K562 (cell line): Measurements from ENCODE around the gene SBNO1. TPM values are rescaled to one million over a fixed set of nuclear protein-coding genes. Genes with fewer than 3 reads are reported as not detected.

ENCODE experiments used
- ATAC-seq: fragments of 200-7000 bp; cut with Tn5 transposase; 3 replicates; pipeline ENCODE4 v1.9.1; 2020; ENCODE audit warnings: moderate library complexity
- BruUV-seq: library from RNA; stranded (reverse); fragments of 400-500 nt; replicated peaks from 2 replicates; lab custom pipeline; 2021; lab: Mats Ljungman, UMichigan
- CTCF ChIA-PET: fragments of 300-600 bp; formaldehyde crosslinking; extraction: SDS; loops from one replicate; lab custom pipeline; 2021; ENCODE audit warnings: low intra/inter-chr PET ratio; lab: Yijun Ruan, JAX
- POLR2A ChIA-PET: fragments of 300-600, 350-650 bp; sonication (Branson Sonifier 250); formaldehyde crosslinking; extraction: SDS; loops from one replicate; lab custom pipeline; 2021; ENCODE audit warnings: antibody characterized with exemption, inconsistent platforms; lab: Yijun Ruan, JAX
- DNase-seq, 4 experiments: peaks; one replicate each; pipeline versions ENCODE4 v3.0.0 to v3.0.0-alpha.2; 2011 to 2018; ENCODE audit warnings: low spot score in 3 of 4, mixed read lengths in 3 of 4; ENCODE audit errors: extremely low read depth in 1 of 4
- FAIRE-seq: peaks from 2 replicates; lab custom pipeline; 2011; peaks lifted over from hg19 to GRCh38; lab: Jason Lieb, UNC
- H2AFZ ChIP-seq: 2 replicates; pipeline ENCODE4 v1.6.0; 2011; ENCODE audit warnings: low read depth, low read length, control low read depth, inconsistent platforms
- H3K27ac ChIP-seq: fragments of 200-600 bp; 3 replicates; pipeline ENCODE4 v1.8.0; 2011; ENCODE audit warnings: low read depth, mild to moderate bottlenecking, control low read depth, inconsistent platforms, low read length, moderate library complexity, mixed read lengths; ENCODE audit errors: extremely low read depth
- H3K27me3 ChIP-seq, 2 experiments: fragments of 300-600 bp in 1 of 2; 2 replicates in 1 of 2; 3 replicates in 1 of 2; pipeline versions ENCODE4 v1.6.0 to v1.8.0; 2011; ENCODE audit warnings: inconsistent platforms in 2 of 2, low read length in 2 of 2, mild to moderate bottlenecking in 1 of 2, mixed read lengths in 1 of 2, moderate library complexity in 1 of 2; ENCODE audit not compliant: control insufficient read depth in 2 of 2, insufficient read depth in 2 of 2
- H3K36me3 ChIP-seq: fragments of 300-600 bp; 3 replicates; pipeline ENCODE4 v1.8.0; 2011; ENCODE audit warnings: mild to moderate bottlenecking, low read length, inconsistent platforms; ENCODE audit not compliant: control insufficient read depth, insufficient read depth
- H3K4me1 ChIP-seq, 2 experiments: fragments of 200-600 bp in 1 of 2; replicated peaks in 1 of 2; 2 replicates in 1 of 2; 3 replicates in 1 of 2; pipeline versions ENCODE4 v1.5.1 to v1.8.0; 2011; ENCODE audit warnings: inconsistent platforms in 2 of 2, low read length in 2 of 2, mild to moderate bottlenecking in 1 of 2, mixed read lengths in 1 of 2, moderate library complexity in 1 of 2; ENCODE audit not compliant: control insufficient read depth in 2 of 2, insufficient read depth in 2 of 2
- H3K4me2 ChIP-seq: 2 replicates; pipeline ENCODE4 v1.6.1; 2011; ENCODE audit warnings: low read length, control low read depth, inconsistent platforms, mixed read lengths; ENCODE audit not compliant: insufficient read depth
- H3K4me3 ChIP-seq: fragments of 200-600 bp; sonication (generic), shearing (Covaris generic); 2 replicates; pipeline ENCODE4 v1.5.1; 2016; ENCODE audit warnings: control low read depth, inconsistent platforms
- H3K79me2 ChIP-seq: fragments of 200-600 bp; 3 replicates; pipeline ENCODE4 v1.8.0; 2011; ENCODE audit warnings: low read length, inconsistent platforms; ENCODE audit not compliant: control insufficient read depth, insufficient read depth
- H3K9ac ChIP-seq, 2 experiments: 2 replicates each; pipeline versions ENCODE4 v1.6.0 to v1.6.1; 2011; ENCODE audit warnings: low read depth in 2 of 2, low read length in 2 of 2, control low read depth in 1 of 2, inconsistent platforms in 1 of 2, mild to moderate bottlenecking in 1 of 2, mixed read lengths in 1 of 2; ENCODE audit not compliant: insufficient read depth in 1 of 2
- H3K9me1 ChIP-seq: one replicate; pipeline ENCODE4 v1.6.0; 2011; ENCODE audit warnings: inconsistent platforms, mild to moderate bottlenecking, low read length, moderate library complexity; ENCODE audit not compliant: control insufficient read depth, insufficient read depth
- H3K9me3 ChIP-seq: replicated peaks from 2 replicates; pipeline ENCODE4 v1.5.1; 2011; ENCODE audit warnings: low read depth, low read length, inconsistent platforms; ENCODE audit not compliant: control insufficient read depth, insufficient read depth
- H4K20me1 ChIP-seq: replicated peaks from 2 replicates; pipeline ENCODE4 v1.6.1; 2011; ENCODE audit warnings: low read length, inconsistent platforms, mixed read lengths; ENCODE audit not compliant: control insufficient read depth, insufficient read depth
- NONO ChIP-seq, 2 experiments: fragments of 200-400 bp in 1 of 2; fragments of 450-650 bp in 1 of 2; formaldehyde crosslinking in 1 of 2; IDR thresholded peaks; 2 replicates each; pipeline ENCODE4 v1.6.1; 2017; ENCODE audit warnings: low read depth in 2 of 2, mild to moderate bottlenecking in 2 of 2, moderate library complexity in 2 of 2, low read length in 1 of 2
- POLR2G ChIP-seq: fragments of 200-400 bp; formaldehyde crosslinking; IDR thresholded peaks from 2 replicates; pipeline ENCODE4 v1.6.1; 2017; ENCODE audit warnings: low read depth, mild to moderate bottlenecking, antibody characterized with exemption, low read length, moderate library complexity
- RBFOX2 ChIP-seq: fragments of 200-400 bp; formaldehyde crosslinking; IDR thresholded peaks from 2 replicates; pipeline ENCODE4 v1.6.1; 2017; ENCODE audit warnings: low read depth, mild to moderate bottlenecking, low read length, moderate library complexity
- SREBF2 ChIP-seq: sonication (generic); formaldehyde crosslinking; IDR thresholded peaks from 2 replicates; pipeline ENCODE4 v1.4.0; 2020; ENCODE audit warnings: mild to moderate bottlenecking, missing genetic modification reagents
- ZNF766 ChIP-seq: fragments of 200-800 bp; sonication (Bioruptor generic); conservative IDR thresholded peaks from 2 replicates; pipeline ENCODE4 v1.6.1; 2016; ENCODE audit warnings: missing genetic modification characterization, missing compliant biosample characterization
- WGBS: fragments of 100-300 bp; shearing (Covaris generic); methylation state at CpG from one replicate; pipeline ENCODE4 v1.1.6; 2016; ENCODE audit warnings: low coverage, mixed read lengths; ENCODE audit not compliant: insufficient coverage; ENCODE audit errors: missing lambda C conversion rate; 5-methylcytosine and 5-hydroxymethylcytosine counted together
- in situ Hi-C: fragments of 300-500 bp; cut with MboI; formaldehyde crosslinking; loops from 4 replicates; pipeline ENCODE4 v1.15.0; 2018; ENCODE audit warnings: inconsistent platforms, mixed read lengths
- intact Hi-C: fragments of 100-400 bp; cut with micrococcal nuclease; formaldehyde crosslinking; loops from 2 replicates; pipeline ENCODE4 v1.14.2; 2022
- polyA plus RNA-seq, 8 experiments: library from polyadenylated mRNA; depleted of rRNA in 4 of 8; stranded (reverse) in 5 of 8; unstranded in 3 of 8; fragments of >200 nt; fragmentation: Nextera tagmentation in 2 of 8; fragmentation: Illumina TruSeq in 1 of 8; extraction: Ambion mirVana in 2 of 8; extraction: Trizol in 1 of 8; gene quantifications; 2 replicates each; pipeline versions ENCODE4 v1.2.1 to v1.2.3, GENCODE V29; 2011 to 2014; ENCODE audit warnings: inconsistent platforms in 1 of 8, missing spikeins in 1 of 8
- total RNA-seq, 7 experiments: library from RNA; depleted of rRNA in 6 of 7; stranded (reverse); fragments of >200 nt in 6 of 7; fragmentation: Illumina TruSeq in 2 of 7; extraction: Trizol in 2 of 7; gene quantifications; 2 replicates each; pipeline versions ENCODE4 v1.2.1 to v1.2.3, GENCODE V29; 2011 to 2021; ENCODE audit warnings: low replicate concordance in 1 of 7
- TF ChIP-seq, protein P1 (sequence below): fragments of 450-650 bp; IDR thresholded peaks from 2 replicates; pipeline ENCODE4 v1.6.1; 2017; ENCODE audit warnings: antibody characterized with exemption, mild to moderate bottlenecking
- TF ChIP-seq, protein P2 (sequence below): sonication (generic); formaldehyde crosslinking; IDR thresholded peaks from 2 replicates; pipeline ENCODE4 v1.8.0; 2022; ENCODE audit warnings: missing genetic modification reagents, mild to moderate bottlenecking, moderate library complexity, borderline replicate concordance

SBNO1 gene
- total and polyA plus RNA-seq, 9 of the 15 experiments (the other 6 are each of a cell fraction or from before 2014, with no cell fraction given), result 14.9 to 77.1 (median 35.9) TPM

DNA sequence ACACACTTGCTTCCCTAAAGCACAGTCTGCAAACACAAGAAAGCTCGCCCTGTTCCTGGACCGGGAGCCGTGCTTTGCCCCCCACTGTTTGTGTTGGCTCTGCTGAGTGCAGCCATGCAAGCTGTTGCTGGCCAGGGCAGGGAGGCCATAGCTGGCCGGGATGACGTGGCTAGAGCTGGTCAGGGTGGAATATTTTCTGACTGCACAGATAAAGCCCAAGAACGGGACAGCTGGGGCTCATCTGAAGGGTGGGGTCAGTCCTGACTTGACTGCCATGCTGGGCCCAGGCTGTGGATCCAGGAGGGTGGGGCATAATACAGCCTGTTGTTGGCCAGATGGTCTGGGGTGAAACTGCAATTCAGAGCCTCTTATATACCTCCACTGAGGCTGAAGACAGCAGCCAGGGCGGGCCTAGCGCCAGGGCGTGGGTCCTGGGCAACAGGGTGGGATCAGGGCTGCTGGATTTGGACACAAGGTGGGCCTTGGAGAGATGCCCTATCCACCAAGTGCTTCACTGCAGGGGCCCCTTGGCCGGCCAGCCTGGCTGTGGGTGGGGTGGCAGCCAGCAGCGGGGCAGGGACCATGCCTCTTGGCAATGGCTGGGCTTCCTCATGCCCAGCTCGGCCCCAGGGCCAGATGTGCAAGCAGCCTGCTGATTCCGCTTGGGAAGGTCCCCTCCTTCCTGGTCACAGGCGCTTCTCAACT lies 34.1 kb upstream of the SBNO1 start:
- Histone ChIP-seq H3K4me1 (peaks cover 0 to 12% of the 10 kb centered on the region in 2 experiments; a peak in 2 of 5 replicates), H3K9ac (peak overlapping the region in 1 of 2 experiments; percentile 61; a peak in 1 of 4 replicates), H2AFZ (no peak overlapping the region), H3K79me2 (peaks cover 72% of the 10 kb centered on the region), H3K27me3 (no peaks in the 10 kb centered on the region), H3K36me3 (peaks cover 85% of the 10 kb centered on the region)
- no peak; the same call in 1 of the 3 replicates for ATAC-seq
- in situ Hi-C loops, result loop anchor here (25.0 kb wide), 1 partner anchor 1561 kb away; no protein-coding TSS in a partner anchor
- intact Hi-C loops, result no loop called here
- 82% methylated on average over 11 of the region's 14 CpGs for WGBS
- no peak for DNase-seq
- TF ChIP-seq SREBF2 (CRISPR knock-in tag) (no peak), NONO (IDR thresholded peaks at IDR 0.05; ENCODE audit: low read depth in 2 of 2, low read length in 1 of 2) (no peak), RBFOX2 (peak; percentile 53; the same call in 1 of the 2 replicates), POLR2G (peak; percentile 62), ZNF766 (no peak)
- TF ChIP-seq, protein P1, sequence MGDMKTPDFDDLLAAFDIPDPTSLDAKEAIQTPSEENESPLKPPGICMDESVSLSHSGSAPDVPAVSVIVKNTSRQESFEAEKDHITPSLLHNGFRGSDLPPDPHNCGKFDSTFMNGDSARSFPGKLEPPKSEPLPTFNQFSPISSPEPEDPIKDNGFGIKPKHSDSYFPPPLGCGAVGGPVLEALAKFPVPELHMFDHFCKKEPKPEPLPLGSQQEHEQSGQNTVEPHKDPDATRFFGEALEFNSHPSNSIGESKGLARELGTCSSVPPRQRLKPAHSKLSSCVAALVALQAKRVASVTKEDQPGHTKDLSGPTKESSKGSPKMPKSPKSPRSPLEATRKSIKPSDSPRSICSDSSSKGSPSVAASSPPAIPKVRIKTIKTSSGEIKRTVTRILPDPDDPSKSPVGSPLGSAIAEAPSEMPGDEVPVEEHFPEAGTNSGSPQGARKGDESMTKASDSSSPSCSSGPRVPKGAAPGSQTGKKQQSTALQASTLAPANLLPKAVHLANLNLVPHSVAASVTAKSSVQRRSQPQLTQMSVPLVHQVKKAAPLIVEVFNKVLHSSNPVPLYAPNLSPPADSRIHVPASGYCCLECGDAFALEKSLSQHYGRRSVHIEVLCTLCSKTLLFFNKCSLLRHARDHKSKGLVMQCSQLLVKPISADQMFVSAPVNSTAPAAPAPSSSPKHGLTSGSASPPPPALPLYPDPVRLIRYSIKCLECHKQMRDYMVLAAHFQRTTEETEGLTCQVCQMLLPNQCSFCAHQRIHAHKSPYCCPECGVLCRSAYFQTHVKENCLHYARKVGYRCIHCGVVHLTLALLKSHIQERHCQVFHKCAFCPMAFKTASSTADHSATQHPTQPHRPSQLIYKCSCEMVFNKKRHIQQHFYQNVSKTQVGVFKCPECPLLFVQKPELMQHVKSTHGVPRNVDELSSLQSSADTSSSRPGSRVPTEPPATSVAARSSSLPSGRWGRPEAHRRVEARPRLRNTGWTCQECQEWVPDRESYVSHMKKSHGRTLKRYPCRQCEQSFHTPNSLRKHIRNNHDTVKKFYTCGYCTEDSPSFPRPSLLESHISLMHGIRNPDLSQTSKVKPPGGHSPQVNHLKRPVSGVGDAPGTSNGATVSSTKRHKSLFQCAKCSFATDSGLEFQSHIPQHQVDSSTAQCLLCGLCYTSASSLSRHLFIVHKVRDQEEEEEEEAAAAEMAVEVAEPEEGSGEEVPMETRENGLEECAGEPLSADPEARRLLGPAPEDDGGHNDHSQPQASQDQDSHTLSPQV, result no peak
- TF ChIP-seq, protein P2, sequence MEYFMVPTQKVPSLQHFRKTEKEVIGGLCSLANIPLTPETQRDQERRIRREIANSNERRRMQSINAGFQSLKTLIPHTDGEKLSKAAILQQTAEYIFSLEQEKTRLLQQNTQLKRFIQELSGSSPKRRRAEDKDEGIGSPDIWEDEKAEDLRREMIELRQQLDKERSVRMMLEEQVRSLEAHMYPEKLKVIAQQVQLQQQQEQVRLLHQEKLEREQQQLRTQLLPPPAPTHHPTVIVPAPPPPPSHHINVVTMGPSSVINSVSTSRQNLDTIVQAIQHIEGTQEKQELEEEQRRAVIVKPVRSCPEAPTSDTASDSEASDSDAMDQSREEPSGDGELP, result no peak
- TF ChIP-seq, all 486 proteins: peak for 2
- Histone ChIP-seq H3K9me3 (no peaks in the 10 kb centered on the region), H3K4me3 (no peak overlapping the region), H3K27ac (no peak overlapping the region; the same call in 2 of the 3 replicates), H4K20me1 (peaks cover 32% of the 10 kb centered on the region), H3K9me1 (peaks cover 15% of the 10 kb centered on the region), H3K4me2 (no peak overlapping the region)
- FAIRE-seq, result no peak
- POLR2A ChIA-PET, result interaction anchor here (0.6 to 3.3 kb wide), 6 partner anchors 8 to 170 kb away, joined by 4 to 20 read pairs (median 5); no protein-coding TSS in a partner anchor
- no TSS peak for BruUV-seq
- CTCF ChIA-PET, result no interaction called here
